Right lobe of liver (tissue), 6 donors: ENCODE results near the gene DDI2. TPM values are rescaled to one million over a fixed set of nuclear protein-coding genes. Genes with fewer than 3 reads are reported as not detected.
"Not testable (repeated sequence)": the region's sequence is repeated elsewhere in the genome, so short reads cannot be mapped to it uniquely, and the experiment has no call there.

Source experiments
- ATAC-seq, 4 donors: fragments of 200-7000 bp; cut with Tn5 transposase; one replicate each; pipeline ENCODE4 v1.9.1; 2020; ENCODE audit warnings: mild to moderate bottlenecking in 4 of 4, moderate library complexity in 4 of 4
- DNase-seq, 3 donors: peaks; one replicate each; pipeline ENCODE4 v3.0.0-alpha.2; 2020
- H3K27ac ChIP-seq, 3 donors: fragments of 200-600 bp; one replicate each; pipeline ENCODE4 v1.8.0; 2022
- H3K27me3 ChIP-seq, 2 donors: fragments of 200-600 bp; one replicate each; pipeline ENCODE4 v1.8.0; 2022
- H3K36me3 ChIP-seq, 4 donors: fragments of 200-600 bp; sonication (generic) in 1 of 4; one replicate each; pipeline versions ENCODE4 v1.5.1 to v1.8.0; 2017 to 2022; ENCODE audit warnings: control low read depth in 1 of 4
- H3K4me1 ChIP-seq, 4 donors: fragments of 200-600 bp; sonication (generic) in 1 of 4; one replicate each; pipeline versions ENCODE4 v1.5.1 to v1.8.0; 2017 to 2022; ENCODE audit warnings: control low read depth in 1 of 4
- H3K4me3 ChIP-seq, 3 donors: fragments of 200-600 bp; one replicate each; pipeline ENCODE4 v1.8.0; 2022
- H3K9me3 ChIP-seq, 4 donors: fragments of 200-600 bp; sonication (generic) in 1 of 4; one replicate each; pipeline versions ENCODE4 v1.5.1 to v1.8.0; 2017 to 2022; ENCODE audit warnings: control low read depth in 1 of 4
- POLR2A ChIP-seq: fragments of 450-650 bp; IDR thresholded peaks from one replicate; pipeline ENCODE4 v1.6.1; 2017; ENCODE audit warnings: antibody characterized with exemption, mild to moderate bottlenecking
- WGBS: methylation state at CpG from one replicate; pipeline ENCODE4 v1.1.6; 2018; ENCODE audit warnings: low coverage, low lambda C conversion rate; ENCODE audit not compliant: insufficient coverage; ENCODE audit errors: missing lambda C conversion rate; 5-methylcytosine and 5-hydroxymethylcytosine counted together
- intact Hi-C, 2 donors: fragments of 100-400 bp; cut with DNase I; formaldehyde crosslinking; loops; one replicate each; pipeline versions ENCODE4 v1.11.2 to v1.14.1; 2022
- total RNA-seq, 6 experiments: library from RNA; depleted of rRNA in 2 of 6; stranded (reverse); fragments of >200 nt in 2 of 6; fragmentation: NEBNext Ultra II Directional in 3 of 6; extraction: Animal tissue kit (Norgen Biotek cat#: 25700) in 3 of 6; gene quantifications; one replicate each; pipeline versions ENCODE4 v1.1.0 to v1.2.4, GENCODE V29; 2016 to 2023
- TF ChIP-seq, protein P1 (sequence below), 4 donors: fragments of 200-600 bp in 3 of 4; fragments of 450-650 bp in 1 of 4; IDR thresholded peaks; one replicate each; pipeline versions ENCODE4 v1.5.1 to v1.8.0; 2016 to 2022; ENCODE audit warnings: antibody characterized with exemption in 4 of 4, mild to moderate bottlenecking in 2 of 4
- donor health status: DM: no; HTN: yes; CAD: no.
- donor health status: DM: no; HTN: no; CAD: no.
- donor health status: DM: no; HTN: no; CAD: no.
- donor health status: DM: no; HTN: yes; CAD: no.
- donor health status: DM: no; HTN: yes; CAD: no.

The DDI2 gene
- total RNA-seq, 6 experiments from 2014 or later: 24.9 to 70.0 (median 42.9) TPM

- intact Hi-C loops: no loop called here
- no peaks in the 10 kb centered on the region for H3K27me3 ChIP-seq
- ATAC-seq: no peak
- TF ChIP-seq, protein P1, sequence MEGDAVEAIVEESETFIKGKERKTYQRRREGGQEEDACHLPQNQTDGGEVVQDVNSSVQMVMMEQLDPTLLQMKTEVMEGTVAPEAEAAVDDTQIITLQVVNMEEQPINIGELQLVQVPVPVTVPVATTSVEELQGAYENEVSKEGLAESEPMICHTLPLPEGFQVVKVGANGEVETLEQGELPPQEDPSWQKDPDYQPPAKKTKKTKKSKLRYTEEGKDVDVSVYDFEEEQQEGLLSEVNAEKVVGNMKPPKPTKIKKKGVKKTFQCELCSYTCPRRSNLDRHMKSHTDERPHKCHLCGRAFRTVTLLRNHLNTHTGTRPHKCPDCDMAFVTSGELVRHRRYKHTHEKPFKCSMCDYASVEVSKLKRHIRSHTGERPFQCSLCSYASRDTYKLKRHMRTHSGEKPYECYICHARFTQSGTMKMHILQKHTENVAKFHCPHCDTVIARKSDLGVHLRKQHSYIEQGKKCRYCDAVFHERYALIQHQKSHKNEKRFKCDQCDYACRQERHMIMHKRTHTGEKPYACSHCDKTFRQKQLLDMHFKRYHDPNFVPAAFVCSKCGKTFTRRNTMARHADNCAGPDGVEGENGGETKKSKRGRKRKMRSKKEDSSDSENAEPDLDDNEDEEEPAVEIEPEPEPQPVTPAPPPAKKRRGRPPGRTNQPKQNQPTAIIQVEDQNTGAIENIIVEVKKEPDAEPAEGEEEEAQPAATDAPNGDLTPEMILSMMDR (IDR thresholded peaks at IDR 0.05): no peak
- TF ChIP-seq POLR2A: no peak
- H3K4me1 ChIP-seq: no peaks in the 10 kb centered on the region
- peaks cover 3 to 93% (median 51%) of the 10 kb centered on the region in 4 donors for H3K36me3 ChIP-seq
- no peak overlapping the region for H3K27ac ChIP-seq
- DNase-seq: no peak
- H3K9me3 ChIP-seq: no peaks in the 10 kb centered on the region
- WGBS: 88% methylated on average over 4 of the region's 4 CpGs
- H3K4me3 ChIP-seq: no peak overlapping the region
Observed at GRCh38 chr1:15639931-15640330, 22.7 kb downstream of the DDI2 start.

GRCh38 chr1:15640667-15641066 lies 23.4 kb downstream of the DDI2 start:
- ATAC-seq (no peak), DNase-seq (no peak)
- 79% methylated on average over 3 of the region's 3 CpGs for WGBS
- Histone ChIP-seq H3K27me3 (no peaks in the 10 kb centered on the region), H3K36me3 (peaks cover 0 to 93% (median 47%) of the 10 kb centered on the region in 4 donors), H3K9me3 (no peaks in the 10 kb centered on the region), H3K4me1 (no peaks in the 10 kb centered on the region), H3K4me3 (no peak overlapping the region), H3K27ac (no peak overlapping the region)
- intact Hi-C loops: no loop called here
- TF ChIP-seq, protein P1 (IDR thresholded peaks at IDR 0.05): no peak
- TF ChIP-seq POLR2A: no peak

DNA sequence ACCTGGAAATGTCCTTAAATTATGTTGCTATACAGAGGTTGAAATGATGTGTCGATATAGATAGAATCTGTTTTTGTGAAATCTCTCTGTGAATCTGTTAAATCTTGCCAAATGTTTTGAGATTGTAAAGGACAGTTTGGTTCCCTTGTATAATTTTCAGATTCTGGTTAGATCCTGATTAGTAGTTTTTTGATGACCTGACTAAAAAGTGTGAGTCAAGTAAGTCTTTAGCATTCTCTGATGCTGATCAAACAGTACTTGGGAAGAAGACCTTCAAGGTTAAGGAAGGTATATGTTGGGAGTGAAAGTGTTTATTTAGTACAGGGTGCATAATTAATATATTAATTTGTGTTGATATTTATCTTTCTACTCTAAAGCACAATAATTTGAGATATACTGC lies 32.7 kb downstream of the DDI2 start:
- Histone ChIP-seq H3K27me3 (no peaks in the 10 kb centered on the region), H3K9me3 (no peaks in the 10 kb centered on the region), H3K4me1 (no peaks in the 10 kb centered on the region), H3K4me3 (no peak overlapping the region), H3K36me3 (peaks cover 3 to 89% (median 44%) of the 10 kb centered on the region in 4 donors), H3K27ac (no peak overlapping the region)
- intact Hi-C loops: no loop called here
- TF ChIP-seq, protein P1 (IDR thresholded peaks at IDR 0.05): no peak
- no peak for TF ChIP-seq POLR2A
- no peak for ATAC-seq
- no peak for DNase-seq
- 100% methylated on average over 1 of the region's 1 CpG for WGBS

DNA sequence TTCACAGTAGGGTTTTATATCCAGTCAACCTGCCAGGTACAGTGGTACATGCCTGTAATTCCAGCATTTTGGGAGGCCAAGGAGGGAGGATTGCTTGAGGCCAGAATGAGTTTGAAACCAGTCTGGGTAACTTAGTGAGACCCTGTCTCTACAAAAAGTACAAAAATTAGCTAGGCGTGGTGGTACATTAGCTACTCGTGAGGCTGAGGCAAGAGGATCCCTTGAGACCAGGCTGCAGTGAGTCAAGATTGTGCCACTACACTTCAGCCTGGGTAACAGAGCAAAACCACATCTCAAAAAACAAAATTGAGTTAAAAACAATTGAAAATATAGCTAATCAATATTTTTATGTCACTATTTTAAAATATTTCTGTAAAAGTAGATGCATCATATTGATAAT lies 33.2 kb downstream of the DDI2 start:
- Histone ChIP-seq H3K9me3 (no peaks in the 10 kb centered on the region), H3K36me3 (peaks cover 3 to 89% (median 45%) of the 10 kb centered on the region in 4 donors), H3K4me3 (no peak overlapping the region), H3K27ac (no peak overlapping the region), H3K4me1 (no peaks in the 10 kb centered on the region), H3K27me3 (no peaks in the 10 kb centered on the region)
- DNase-seq (no peak), ATAC-seq (no peak)
- no peak for TF ChIP-seq POLR2A
- TF ChIP-seq, protein P1 (IDR thresholded peaks at IDR 0.05): no peak
- intact Hi-C loops: no loop called here
- 93% methylated on average over 2 of the region's 2 CpGs for WGBS

GRCh38 chr1:15652130-15652529 lies 34.9 kb downstream of the DDI2 start:
- ATAC-seq, intact Hi-C loops, DNase-seq, H3K9me3 ChIP-seq, H3K27ac ChIP-seq, H3K27me3 ChIP-seq, H3K4me3 ChIP-seq, H3K4me1 ChIP-seq: not testable (repeated sequence)
- H3K36me3 ChIP-seq: peaks cover 3 to 97% (median 51%) of the 10 kb centered on the region in 4 donors
- WGBS: no CpG with 5 or more reads among the region's 6 CpGs
